Measurements from ENCODE around the gene TPGS2.

TPGS2 gene

DNA sequence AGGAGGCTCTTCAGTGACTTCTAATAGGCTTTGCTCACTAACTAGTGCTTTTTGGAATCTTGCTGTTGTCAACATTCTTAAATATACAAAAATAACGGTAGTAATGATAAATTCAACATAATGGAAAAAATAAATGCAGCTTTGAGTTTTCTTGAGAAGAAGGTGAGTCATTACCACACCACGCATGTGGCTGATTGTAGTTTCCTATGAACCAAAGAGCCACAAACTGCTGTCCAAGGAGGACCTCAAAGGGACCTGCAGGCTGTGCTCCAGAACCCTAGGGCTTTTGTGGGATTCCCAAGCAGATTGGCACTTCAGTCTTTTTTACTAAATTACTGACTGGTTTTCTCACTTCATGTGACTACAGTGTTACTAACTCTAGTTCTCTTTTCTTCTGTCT, 66.7 kb downstream of the TPGS2 start:
- no peaks in the 10 kb centered on the region for H3K27me3 ChIP-seq (ENCODE audit: control insufficient read depth in 1 of 2, insufficient read depth in 1 of 2, low read length in 2 of 2)
- H3K4ac ChIP-seq (ENCODE audit: low read depth in 1 of 2, low read length in 2 of 2) = no peak overlapping the region
- no peak overlapping the region for H2BK15ac ChIP-seq (ENCODE audit: low read depth, poor library complexity, severe bottlenecking)
- no peak for DNase-seq
- H3K4me1 ChIP-seq (ENCODE audit: control insufficient read depth, insufficient read depth, low read depth, low read length) = peaks cover 4% of the 10 kb centered on the region
- H3K9me3 ChIP-seq (ENCODE audit: control insufficient read depth, low read length) = no peaks in the 10 kb centered on the region
- no peak overlapping the region for H2BK12ac ChIP-seq (ENCODE audit: low read length in 2 of 2)
- no peak overlapping the region for H3K14ac ChIP-seq (ENCODE audit: low read length in 2 of 2)
- H4K91ac ChIP-seq (ENCODE audit: low read length) = no peak overlapping the region
- H3K18ac ChIP-seq (ENCODE audit: low read depth in 1 of 2, low read length in 2 of 2) = no peak overlapping the region
- H2BK120ac ChIP-seq (ENCODE audit: low read depth, low read length) = no peak overlapping the region
- H3K23ac ChIP-seq (ENCODE audit: low read length in 2 of 2) = no peak overlapping the region
- no peak overlapping the region for H4K8ac ChIP-seq (ENCODE audit: low read length)
- peaks cover 4 to 23% of the 10 kb centered on the region in 2 experiments for H3K36me3 ChIP-seq (ENCODE audit: control insufficient read depth in 1 of 2, insufficient read depth in 2 of 2, low read depth in 1 of 2, low read length in 2 of 2)
- peaks cover 2% of the 10 kb centered on the region for H3K79me1 ChIP-seq (replicated peaks; ENCODE audit: low read length, poor library complexity, severe bottlenecking)
- no peak overlapping the region for H2AFZ ChIP-seq (ENCODE audit: low read depth, low read length)
- H2AK5ac ChIP-seq (ENCODE audit: low read length, severe bottlenecking) = no peak overlapping the region
- H3K9ac ChIP-seq (ENCODE audit: low read length) = no peak overlapping the region
- no peak overlapping the region for H3K27ac ChIP-seq (ENCODE audit: low read length, poor library complexity, severe bottlenecking)
- no peak overlapping the region for H3K4me3 ChIP-seq (ENCODE audit: insufficient read depth in 1 of 2, low read depth in 1 of 2, low read length in 2 of 2)
- 96% methylated on average over 2 of the region's 2 CpGs for WGBS
- no peak overlapping the region for H3K4me2 ChIP-seq (ENCODE audit: low read length, poor library complexity, severe bottlenecking)
- no peak overlapping the region for H2BK5ac ChIP-seq (ENCODE audit: low read depth, low read length, poor library complexity, severe bottlenecking)

DNA sequence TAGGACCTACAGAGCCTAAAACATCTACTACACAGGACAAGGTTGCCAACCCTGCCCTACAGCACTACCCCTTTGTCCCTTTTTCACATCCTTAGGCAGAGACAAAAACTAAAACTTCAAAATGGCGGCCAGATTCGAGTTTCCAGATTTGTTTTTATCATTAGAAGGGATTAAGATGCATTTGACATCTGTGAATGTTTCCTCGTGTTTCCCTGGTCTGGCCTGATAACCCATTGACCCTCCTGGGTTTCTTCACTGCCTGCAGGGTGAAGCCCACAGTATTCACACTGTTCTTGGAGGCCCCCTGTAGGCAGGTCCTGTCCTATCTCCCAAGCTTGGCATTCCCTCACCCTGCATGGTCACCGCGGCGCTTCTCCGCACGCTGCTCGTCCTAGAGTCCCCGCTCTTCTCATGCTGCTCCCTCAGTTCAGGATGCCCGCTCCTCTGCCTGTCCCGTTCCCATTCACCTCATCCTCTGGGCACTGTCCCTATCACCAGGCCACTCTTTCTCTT, 67.6 kb downstream of the TPGS2 start:
- Histone ChIP-seq H3K9ac (ENCODE audit: low read length) (no peak overlapping the region), H2BK15ac (ENCODE audit: low read depth, poor library complexity, severe bottlenecking) (no peak overlapping the region), H3K4me1 (ENCODE audit: control insufficient read depth, insufficient read depth, low read depth, low read length) (peaks cover 4% of the 10 kb centered on the region), H3K23ac (ENCODE audit: low read length in 2 of 2) (no peak overlapping the region), H2BK120ac (ENCODE audit: low read depth, low read length) (no peak overlapping the region), H3K4ac (ENCODE audit: low read depth in 1 of 2, low read length in 2 of 2) (no peak overlapping the region), H3K27ac (ENCODE audit: low read length, poor library complexity, severe bottlenecking) (no peak overlapping the region), H2BK12ac (ENCODE audit: low read length in 2 of 2) (no peak overlapping the region), H4K91ac (ENCODE audit: low read length) (no peak overlapping the region), H4K8ac (ENCODE audit: low read length) (no peak overlapping the region), H3K79me1 (replicated peaks; ENCODE audit: low read length, poor library complexity, severe bottlenecking) (peaks cover 2% of the 10 kb centered on the region), H3K4me3 (ENCODE audit: insufficient read depth in 1 of 2, low read depth in 1 of 2, low read length in 2 of 2) (no peak overlapping the region), H3K36me3 (ENCODE audit: control insufficient read depth in 1 of 2, insufficient read depth in 2 of 2, low read depth in 1 of 2, low read length in 2 of 2) (peaks cover 4 to 23% of the 10 kb centered on the region in 2 experiments), H3K18ac (ENCODE audit: low read depth in 1 of 2, low read length in 2 of 2) (no peak overlapping the region), H3K27me3 (ENCODE audit: control insufficient read depth in 1 of 2, insufficient read depth in 1 of 2, low read length in 2 of 2) (no peaks in the 10 kb centered on the region), H2BK5ac (ENCODE audit: low read depth, low read length, poor library complexity, severe bottlenecking) (no peak overlapping the region), H3K4me2 (ENCODE audit: low read length, poor library complexity, severe bottlenecking) (no peak overlapping the region), H3K9me3 (ENCODE audit: control insufficient read depth, low read length) (no peaks in the 10 kb centered on the region), H3K14ac (ENCODE audit: low read length in 2 of 2) (no peak overlapping the region), H2AFZ (ENCODE audit: low read depth, low read length) (no peak overlapping the region), H2AK5ac (ENCODE audit: low read length, severe bottlenecking) (no peak overlapping the region)
- WGBS = 90% methylated on average over 12 of the region's 12 CpGs
- no peak for DNase-seq

DNA sequence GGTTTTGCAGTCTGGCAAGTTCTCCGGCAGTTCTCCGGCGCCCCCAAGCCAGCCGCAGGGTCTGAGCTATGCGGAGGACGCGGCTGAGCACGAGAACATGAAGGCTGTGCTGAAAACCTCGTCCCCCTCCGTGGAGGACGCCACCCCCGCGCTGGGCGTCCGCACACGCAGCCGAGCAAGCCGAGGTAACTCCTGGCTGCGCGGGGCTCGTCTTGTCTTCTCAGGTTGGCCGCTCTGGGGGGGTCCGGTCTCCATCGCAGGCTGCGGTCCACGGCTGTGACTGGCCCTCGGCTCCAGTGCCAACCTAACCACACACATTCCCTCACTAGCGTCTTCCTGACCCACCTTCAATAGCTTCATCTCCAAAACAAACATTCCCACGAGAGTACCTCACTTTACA, 68.2 kb downstream of the TPGS2 start:
- H3K27ac ChIP-seq (ENCODE audit: low read length, poor library complexity, severe bottlenecking) = no peak overlapping the region
- no peak overlapping the region for H2BK15ac ChIP-seq (ENCODE audit: low read depth, poor library complexity, severe bottlenecking)
- H3K4me3 ChIP-seq (ENCODE audit: insufficient read depth in 1 of 2, low read depth in 1 of 2, low read length in 2 of 2) = no peak overlapping the region
- no peak overlapping the region for H3K14ac ChIP-seq (ENCODE audit: low read length in 2 of 2)
- no peak overlapping the region for H3K18ac ChIP-seq (ENCODE audit: low read depth in 1 of 2, low read length in 2 of 2)
- no peak overlapping the region for H3K4ac ChIP-seq (ENCODE audit: low read depth in 1 of 2, low read length in 2 of 2)
- H4K8ac ChIP-seq (ENCODE audit: low read length) = no peak overlapping the region
- no peak overlapping the region for H3K9ac ChIP-seq (ENCODE audit: low read length)
- H3K23ac ChIP-seq (ENCODE audit: low read length in 2 of 2) = no peak overlapping the region
- no peaks in the 10 kb centered on the region for H3K9me3 ChIP-seq (ENCODE audit: control insufficient read depth, low read length)
- H2BK120ac ChIP-seq (ENCODE audit: low read depth, low read length) = no peak overlapping the region
- H2AK5ac ChIP-seq (ENCODE audit: low read length, severe bottlenecking) = no peak overlapping the region
- H3K4me1 ChIP-seq (ENCODE audit: control insufficient read depth, insufficient read depth, low read depth, low read length) = peaks cover 4% of the 10 kb centered on the region
- no peak overlapping the region for H4K91ac ChIP-seq (ENCODE audit: low read length)
- H2AFZ ChIP-seq (ENCODE audit: low read depth, low read length) = no peak overlapping the region
- DNase-seq = no peak
- H2BK12ac ChIP-seq (ENCODE audit: low read length in 2 of 2) = no peak overlapping the region
- no peak overlapping the region for H3K4me2 ChIP-seq (ENCODE audit: low read length, poor library complexity, severe bottlenecking)
- no peak overlapping the region for H2BK5ac ChIP-seq (ENCODE audit: low read depth, low read length, poor library complexity, severe bottlenecking)
- no peaks in the 10 kb centered on the region for H3K27me3 ChIP-seq (ENCODE audit: control insufficient read depth in 1 of 2, insufficient read depth in 1 of 2, low read length in 2 of 2)
- WGBS = 91% methylated on average over 29 of the region's 29 CpGs
- H3K79me1 ChIP-seq (replicated peaks; ENCODE audit: low read length, poor library complexity, severe bottlenecking) = peaks cover 2% of the 10 kb centered on the region
- peaks cover 4 to 23% of the 10 kb centered on the region in 2 experiments for H3K36me3 ChIP-seq (ENCODE audit: control insufficient read depth in 1 of 2, insufficient read depth in 2 of 2, low read depth in 1 of 2, low read length in 2 of 2)

DNA sequence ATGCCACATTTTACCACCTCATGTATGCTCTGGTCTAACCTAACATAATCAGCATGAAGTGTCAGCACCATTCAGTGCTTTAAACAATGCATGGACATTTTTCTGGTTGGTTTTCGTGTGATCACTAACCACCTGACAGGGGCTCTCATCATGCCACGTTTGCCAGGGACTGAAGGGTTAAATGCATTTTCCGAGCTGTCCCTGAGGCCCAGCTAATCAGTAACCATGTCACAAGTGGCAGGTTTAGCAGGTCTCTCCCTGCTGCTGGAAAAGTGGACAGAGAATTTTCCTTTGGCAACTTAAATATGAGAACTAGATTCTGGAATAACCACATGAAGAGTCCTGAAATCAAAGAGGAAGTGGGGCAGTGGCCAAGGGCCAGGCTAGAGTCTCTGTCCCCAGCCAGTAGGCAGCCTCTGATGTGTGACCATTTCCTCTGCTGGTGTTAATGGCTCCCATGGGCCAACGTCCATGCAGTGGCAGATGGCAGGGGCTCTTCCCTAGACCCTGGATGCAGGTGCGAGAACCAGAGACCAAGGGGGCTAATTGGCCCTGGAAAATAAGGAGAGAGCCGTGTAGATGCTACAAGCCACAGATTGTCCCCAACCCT, 69.5 kb downstream of the TPGS2 start:
- Histone ChIP-seq H3K79me1 (replicated peaks; ENCODE audit: low read length, poor library complexity, severe bottlenecking) (peaks cover 2% of the 10 kb centered on the region), H4K91ac (ENCODE audit: low read length) (no peak overlapping the region), H2AFZ (ENCODE audit: low read depth, low read length) (no peak overlapping the region), H3K4me3 (ENCODE audit: insufficient read depth in 1 of 2, low read depth in 1 of 2, low read length in 2 of 2) (no peak overlapping the region), H2BK12ac (ENCODE audit: low read length in 2 of 2) (no peak overlapping the region), H3K14ac (ENCODE audit: low read length in 2 of 2) (no peak overlapping the region), H3K23ac (ENCODE audit: low read length in 2 of 2) (no peak overlapping the region), H2BK120ac (ENCODE audit: low read depth, low read length) (no peak overlapping the region), H2BK15ac (ENCODE audit: low read depth, poor library complexity, severe bottlenecking) (no peak overlapping the region), H3K9me3 (ENCODE audit: control insufficient read depth, low read length) (no peaks in the 10 kb centered on the region), H2BK5ac (ENCODE audit: low read depth, low read length, poor library complexity, severe bottlenecking) (no peak overlapping the region), H3K18ac (ENCODE audit: low read depth in 1 of 2, low read length in 2 of 2) (no peak overlapping the region), H4K8ac (ENCODE audit: low read length) (no peak overlapping the region), H3K9ac (ENCODE audit: low read length) (no peak overlapping the region), H3K27ac (ENCODE audit: low read length, poor library complexity, severe bottlenecking) (no peak overlapping the region), H3K27me3 (ENCODE audit: control insufficient read depth in 1 of 2, insufficient read depth in 1 of 2, low read length in 2 of 2) (no peaks in the 10 kb centered on the region), H3K4me2 (ENCODE audit: low read length, poor library complexity, severe bottlenecking) (no peak overlapping the region), H3K4me1 (ENCODE audit: control insufficient read depth, insufficient read depth, low read depth, low read length) (peaks cover 4% of the 10 kb centered on the region), H2AK5ac (ENCODE audit: low read length, severe bottlenecking) (no peak overlapping the region), H3K4ac (ENCODE audit: low read depth in 1 of 2, low read length in 2 of 2) (no peak overlapping the region), H3K36me3 (ENCODE audit: control insufficient read depth in 1 of 2, insufficient read depth in 2 of 2, low read depth in 1 of 2, low read length in 2 of 2) (peaks cover 4 to 22% of the 10 kb centered on the region in 2 experiments)
- no peak for DNase-seq
- WGBS = 75% methylated on average over 6 of the region's 6 CpGs
